BLaER1 treated with 17β-estradiol and CSF1 and Interleukin-3, amounts not matched to agents 10 nM and 100 nM (cell line): ENCODE data around the gene CRIM1.

Experiments used
- H3K27ac ChIP-seq, 11 experiments: shearing (Covaris generic); formaldehyde crosslinking; 2 replicates each; pipeline ENCODE4 v1.8.1; 2022
- H3K27me3 ChIP-seq, 11 experiments: shearing (Covaris generic); formaldehyde crosslinking; 2 replicates each; pipeline ENCODE4 v1.8.1; 2022
- H3K36me3 ChIP-seq, 11 experiments: shearing (Covaris generic); formaldehyde crosslinking; 2 replicates each; pipeline ENCODE4 v1.8.1; 2022
- H3K4me1 ChIP-seq, 10 experiments: shearing (Covaris generic); formaldehyde crosslinking; 2 replicates each; pipeline ENCODE4 v1.8.1; 2022
- H3K4me2 ChIP-seq, 11 experiments: shearing (Covaris generic); formaldehyde crosslinking; 2 replicates each; pipeline ENCODE4 v1.8.1; 2022
- H3K4me3 ChIP-seq, 10 experiments: shearing (Covaris generic); formaldehyde crosslinking; 2 replicates each; pipeline ENCODE4 v1.8.1; 2022
- H3K9ac ChIP-seq, 11 experiments: shearing (Covaris generic); formaldehyde crosslinking; 2 replicates each; pipeline ENCODE4 v1.8.1; 2022
- H3K9me3 ChIP-seq, 11 experiments: shearing (Covaris generic); formaldehyde crosslinking; replicated peaks in 1 of 11; 2 replicates each; pipeline ENCODE4 v1.8.1; 2022
- H4K20me1 ChIP-seq, 11 experiments: shearing (Covaris generic); formaldehyde crosslinking; 2 replicates each; pipeline ENCODE4 v1.8.1; 2022
- Cebpa-rat ChIP-seq, 11 experiments: shearing (Covaris generic); IDR thresholded peaks; 2 replicates each; pipeline ENCODE4 v1.8.1; 2022

The CRIM1 gene

DNA sequence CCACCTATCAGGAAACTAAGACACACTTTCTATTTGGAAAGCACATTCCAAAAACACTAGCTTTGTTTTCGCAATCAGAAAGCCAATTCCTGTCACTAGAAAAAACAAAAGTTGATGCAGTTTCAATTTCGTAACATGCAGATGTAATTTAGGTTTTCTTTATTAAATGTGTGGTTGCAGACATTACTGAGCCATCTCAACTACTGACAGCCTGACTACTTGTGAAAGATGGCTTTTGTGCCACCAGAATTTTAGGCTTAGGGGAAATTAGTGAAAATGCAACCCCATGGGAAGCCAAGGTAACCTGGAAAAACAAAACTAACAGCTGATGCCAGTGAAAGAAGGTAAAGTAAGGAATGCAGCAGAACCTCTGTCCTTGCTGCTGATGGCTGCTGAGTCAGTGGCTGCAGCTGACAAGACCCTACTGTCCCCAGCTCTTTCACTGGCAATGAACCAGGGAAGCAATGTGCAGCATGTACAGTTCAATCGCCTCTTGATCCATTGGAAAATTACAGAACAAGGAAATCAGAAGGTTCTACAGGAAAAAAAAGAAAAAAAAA is 207.5 kb downstream of the CRIM1 start:
- Histone ChIP-seq H3K4me3 (peak overlapping the region in 1 of 10 experiments; percentile 34; a peak in 1 of 20 replicates), H3K36me3 (peaks cover 51 to 83% (median 72%) of the 10 kb centered on the region in 11 experiments), H3K27ac (peak overlapping the region in 10 of 11 experiments; percentile 3 to 83 (median 71); a peak in 17 of 22 replicates), H3K27me3 (no peaks in the 10 kb centered on the region), H3K9ac (peak overlapping the region in 7 of 11 experiments; percentile 21 to 66 (median 56); a peak in 10 of 22 replicates), H4K20me1 (peaks cover 0 to 7% (median 0%) of the 10 kb centered on the region in 11 experiments; a peak in 2 of 22 replicates), H3K9me3 (0 out of 22 replicates have a peak, but pooled peaks cover 0 to 4% (median 0%) of the 10 kb centered on the region in 11 experiments), H3K4me2 (peak overlapping the region in 10 of 11 experiments; percentile 25 to 87 (median 58); a peak in 19 of 22 replicates), H3K4me1 (peaks cover 0 to 56% (median 50%) of the 10 kb centered on the region in 10 experiments; a peak in 17 of 20 replicates)
- peak in 5 of 11 experiments; percentile 11 to 87 (median 30); a peak in 6 of 22 replicates for TF ChIP-seq Cebpa-rat (IDR thresholded peaks at IDR 0.05)

- TF ChIP-seq Cebpa-rat (IDR thresholded peaks at IDR 0.05): no peak
- Histone ChIP-seq H3K9me3 (0 out of 22 replicates have a peak, but pooled peaks cover 0 to 4% (median 0%) of the 10 kb centered on the region in 11 experiments), H3K4me3 (no peak overlapping the region), H3K4me2 (peak overlapping the region in 7 of 11 experiments; percentile 8 to 87 (median 77); a peak in 12 of 22 replicates), H4K20me1 (peaks cover 0 to 7% (median 0%) of the 10 kb centered on the region in 11 experiments; a peak in 2 of 22 replicates), H3K9ac (no peak overlapping the region), H3K4me1 (peaks cover 0 to 56% (median 50%) of the 10 kb centered on the region in 10 experiments; a peak in 17 of 20 replicates), H3K27ac (peak overlapping the region in 8 of 11 experiments; percentile 54 to 83 (median 74); a peak in 14 of 22 replicates), H3K36me3 (peaks cover 53 to 91% (median 70%) of the 10 kb centered on the region in 11 experiments), H3K27me3 (no peaks in the 10 kb centered on the region)
These were observed 208.9 kb downstream of the CRIM1 start for GRCh38 chr2:36564377-36564930.

- peaks cover 49 to 84% (median 65%) of the 10 kb centered on the region in 11 experiments for H3K36me3 ChIP-seq
- H3K9me3 ChIP-seq: 0 out of 22 replicates have a peak, but pooled peaks cover 0 to 4% (median 0%) of the 10 kb centered on the region in 11 experiments
- no peak for TF ChIP-seq Cebpa-rat (IDR thresholded peaks at IDR 0.05)
- H3K4me1 ChIP-seq: peaks cover 0 to 55% (median 49%) of the 10 kb centered on the region in 10 experiments; a peak in 17 of 20 replicates
- no peak overlapping the region for H3K4me3 ChIP-seq
- H3K27ac ChIP-seq: peak overlapping the region in 6 of 11 experiments; percentile 30 to 83 (median 79); a peak in 8 of 22 replicates
- H3K9ac ChIP-seq: no peak overlapping the region
- H4K20me1 ChIP-seq: peaks cover 0 to 8% (median 0%) of the 10 kb centered on the region in 11 experiments; a peak in 2 of 22 replicates
- H3K4me2 ChIP-seq: peak overlapping the region in 6 of 11 experiments; percentile 3 to 87 (median 68); a peak in 5 of 22 replicates
- no peaks in the 10 kb centered on the region for H3K27me3 ChIP-seq
These were observed 210.1 kb downstream of the CRIM1 start for GRCh38 chr2:36565712-36566111.

DNA sequence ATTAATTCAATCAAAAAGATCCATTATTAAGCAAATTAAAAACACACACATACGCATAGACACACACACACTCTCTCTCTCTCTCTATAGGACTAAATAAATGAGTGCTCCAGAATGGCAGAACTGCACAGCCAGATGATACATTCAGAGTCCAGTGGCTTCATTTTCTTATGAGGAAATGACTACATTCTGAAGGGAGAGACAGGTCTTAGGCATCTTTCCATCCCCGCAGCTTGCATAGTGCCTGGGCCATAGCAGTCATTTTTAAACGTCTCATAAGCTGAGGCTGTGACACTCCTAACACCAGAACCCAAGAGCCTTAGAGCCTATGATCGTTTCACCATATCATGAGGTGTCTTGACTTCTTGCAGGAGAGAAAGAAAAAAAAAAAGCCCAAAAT is 211.3 kb downstream of the CRIM1 start:
- no peak overlapping the region for H3K4me2 ChIP-seq
- H3K9me3 ChIP-seq: 0 out of 22 replicates have a peak, but pooled peaks cover 0 to 4% (median 0%) of the 10 kb centered on the region in 11 experiments
- H4K20me1 ChIP-seq: peaks cover 0 to 15% (median 0%) of the 10 kb centered on the region in 11 experiments; a peak in 3 of 22 replicates
- H3K36me3 ChIP-seq: peaks cover 55 to 84% (median 69%) of the 10 kb centered on the region in 11 experiments
- H3K4me1 ChIP-seq: peaks cover 0 to 43% (median 37%) of the 10 kb centered on the region in 10 experiments; a peak in 17 of 20 replicates
- H3K9ac ChIP-seq: no peak overlapping the region
- no peaks in the 10 kb centered on the region for H3K27me3 ChIP-seq
- 0 out of 22 replicates have a peak overlapping the region, but pooled peaks of 1 of the 11 experiments have one; percentile 24 for H3K27ac ChIP-seq
- TF ChIP-seq Cebpa-rat (IDR thresholded peaks at IDR 0.05): no peak
- no peak overlapping the region for H3K4me3 ChIP-seq

DNA sequence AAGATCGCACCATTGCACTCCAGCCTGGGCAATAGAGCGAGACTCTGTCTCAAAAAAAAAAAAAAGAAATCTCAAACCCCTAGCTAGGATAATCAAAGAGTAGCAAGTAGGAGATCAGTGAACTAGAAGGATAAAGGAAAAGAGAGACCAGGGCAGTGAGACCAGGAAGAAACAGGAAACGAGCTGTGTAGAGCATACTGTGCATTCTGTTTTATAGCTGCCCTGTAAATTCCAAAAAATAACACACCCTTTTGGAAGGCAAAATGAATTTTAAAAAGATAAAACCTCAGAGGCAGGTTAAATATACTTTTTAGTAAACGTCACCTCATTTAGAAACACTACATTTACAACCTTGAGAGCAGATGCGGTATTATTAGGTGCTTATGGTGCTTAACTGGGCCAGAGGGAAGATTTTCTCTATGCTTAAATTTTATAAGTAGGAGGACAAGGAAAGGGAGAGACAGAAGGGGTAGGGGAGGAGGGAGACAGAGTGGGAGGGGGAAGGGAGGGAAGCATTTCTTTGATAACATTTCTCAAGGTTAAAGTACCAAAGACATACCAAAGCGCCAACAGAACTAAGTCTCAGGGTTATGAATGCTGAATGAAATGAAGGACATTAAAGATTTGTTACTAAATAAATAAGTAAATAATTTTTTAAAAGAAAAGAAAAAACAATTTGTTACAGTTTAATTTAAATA is 212.3 kb downstream of the CRIM1 start:
- Histone ChIP-seq H3K4me2 (no peak overlapping the region), H3K27me3 (no peaks in the 10 kb centered on the region), H4K20me1 (peaks cover 0 to 20% (median 0%) of the 10 kb centered on the region in 11 experiments; a peak in 3 of 22 replicates), H3K9me3 (0 out of 22 replicates have a peak, but pooled peaks cover 0 to 4% (median 0%) of the 10 kb centered on the region in 11 experiments), H3K27ac (0 out of 22 replicates have a peak overlapping the region, but pooled peaks of 1 of the 11 experiments have one; percentile 30), H3K4me3 (no peak overlapping the region), H3K9ac (no peak overlapping the region), H3K36me3 (peaks cover 65 to 93% (median 79%) of the 10 kb centered on the region in 11 experiments), H3K4me1 (peaks cover 0 to 33% (median 28%) of the 10 kb centered on the region in 10 experiments; a peak in 17 of 20 replicates)
- TF ChIP-seq Cebpa-rat (IDR thresholded peaks at IDR 0.05): no peak

DNA sequence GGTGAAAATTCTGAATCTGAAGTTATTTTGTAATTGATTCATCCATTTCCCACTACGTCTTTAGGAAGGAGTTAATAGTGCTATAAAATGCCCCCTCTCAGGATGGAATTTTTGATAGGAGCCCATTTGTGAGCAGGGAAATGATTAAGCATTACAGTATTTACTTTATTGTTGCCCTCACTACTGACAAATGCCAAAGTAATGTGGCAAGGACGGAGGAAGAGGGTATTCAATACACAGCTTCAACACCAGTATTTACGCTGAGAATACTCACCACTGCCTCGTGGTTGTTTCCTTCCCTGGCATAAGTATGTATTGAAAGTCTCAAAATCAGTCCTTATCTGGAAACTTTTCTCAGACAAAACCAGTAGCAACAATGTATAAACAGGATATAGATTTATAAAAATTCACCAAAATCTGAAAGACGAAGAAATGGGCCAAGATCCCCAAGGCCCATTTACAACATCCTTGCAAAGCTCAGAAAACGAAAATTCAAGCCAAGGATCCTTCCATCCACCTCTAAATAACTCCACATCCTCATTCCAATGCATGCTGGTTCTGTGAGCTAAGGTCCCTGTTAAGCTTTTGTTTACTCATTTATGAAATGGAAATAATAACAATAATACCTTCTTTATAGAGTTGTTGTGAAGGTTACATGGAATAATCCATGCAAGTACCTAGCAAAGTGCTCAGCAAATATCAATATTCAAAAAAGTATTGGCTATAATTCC is 213.1 kb downstream of the CRIM1 start:
- Histone ChIP-seq H4K20me1 (peaks cover 0 to 27% (median 0%) of the 10 kb centered on the region in 11 experiments; a peak in 3 of 22 replicates), H3K27ac (no peak overlapping the region), H3K27me3 (no peaks in the 10 kb centered on the region), H3K4me1 (peaks cover 0 to 25% (median 20%) of the 10 kb centered on the region in 10 experiments; a peak in 15 of 20 replicates), H3K4me2 (no peak overlapping the region), H3K36me3 (peaks cover 68 to 93% (median 82%) of the 10 kb centered on the region in 11 experiments), H3K9me3 (0 out of 22 replicates have a peak, but pooled peaks cover 0 to 4% (median 0%) of the 10 kb centered on the region in 11 experiments), H3K9ac (no peak overlapping the region), H3K4me3 (no peak overlapping the region)
- TF ChIP-seq Cebpa-rat (IDR thresholded peaks at IDR 0.05): no peak

DNA sequence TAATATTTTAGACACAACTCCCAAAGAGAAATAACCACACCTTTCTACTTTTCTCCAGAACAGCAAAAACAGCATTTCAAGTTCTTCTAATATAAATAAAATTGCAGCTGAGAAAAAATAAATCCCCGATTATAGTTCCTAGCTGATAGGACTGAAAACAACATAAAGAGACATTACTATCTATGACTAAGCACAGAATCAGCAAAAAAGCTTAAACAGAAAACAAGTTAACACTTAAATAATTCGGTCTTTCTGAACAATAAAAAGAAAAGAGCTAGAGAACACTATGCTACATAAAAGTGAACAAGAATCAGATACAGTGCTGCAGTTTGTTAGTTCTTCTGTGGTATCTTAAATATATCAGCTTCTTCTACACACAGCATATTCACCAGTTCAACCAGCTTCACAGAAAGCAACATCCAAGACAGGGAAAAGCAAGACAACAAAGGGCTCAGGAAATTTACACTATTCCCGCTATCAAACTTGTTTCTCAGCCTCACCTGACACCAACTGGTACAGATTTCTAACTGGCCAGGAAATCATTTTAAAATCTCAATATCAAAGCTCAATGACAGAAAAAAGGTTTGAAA is 213.8 kb downstream of the CRIM1 start:
- 0 out of 22 replicates have a peak overlapping the region, but pooled peaks of 1 of the 11 experiments have one; percentile 7 for H3K27ac ChIP-seq
- H3K4me3 ChIP-seq: no peak overlapping the region

More for the DNA sequence above, 213.8 kb downstream of the CRIM1 start:
- H3K4me1 ChIP-seq: peaks cover 0 to 18% (median 13%) of the 10 kb centered on the region in 10 experiments; a peak in 13 of 20 replicates
- peaks cover 68 to 95% (median 85%) of the 10 kb centered on the region in 11 experiments for H3K36me3 ChIP-seq
- peaks cover 0 to 27% (median 0%) of the 10 kb centered on the region in 11 experiments; a peak in 2 of 22 replicates for H4K20me1 ChIP-seq
- H3K27me3 ChIP-seq: no peaks in the 10 kb centered on the region
- no peak overlapping the region for H3K9ac ChIP-seq
- H3K9me3 ChIP-seq: 0 out of 22 replicates have a peak, but pooled peaks cover 0 to 4% (median 0%) of the 10 kb centered on the region in 11 experiments
- no peak for TF ChIP-seq Cebpa-rat (IDR thresholded peaks at IDR 0.05)
- no peak overlapping the region for H3K4me2 ChIP-seq
